Measurements from ENCODE around the gene G6PD. TPM values are rescaled to one million over a fixed set of nuclear protein-coding genes. Genes with fewer than 3 reads are reported as not detected.
"Not testable (repeated sequence)": the region's sequence is repeated elsewhere in the genome, so short reads cannot be mapped to it uniquely, and the experiment has no call there.

Gene G6PD
- total RNA-seq, 4 donors from 2014 or later, result 47.2 to 288 (median 158) TPM

DNA sequence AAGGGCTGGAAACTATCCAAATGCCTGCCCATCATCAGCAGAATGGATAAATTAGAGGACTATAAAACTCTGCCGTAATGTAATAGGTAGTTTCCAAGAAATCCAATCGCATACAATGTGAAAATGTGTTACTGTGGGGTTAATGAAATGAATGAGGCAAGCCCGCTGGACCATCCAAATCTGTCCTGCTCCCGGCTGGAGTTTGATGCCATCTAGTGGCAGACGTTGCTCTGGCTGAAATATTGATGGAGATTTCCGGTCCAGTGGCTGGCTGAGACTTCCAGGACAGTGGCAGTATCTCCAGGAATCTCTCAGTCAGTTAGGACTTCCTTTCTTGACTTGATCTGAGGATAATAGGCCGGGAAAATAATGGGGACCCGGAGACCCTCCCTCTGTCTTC, 36.3 kb upstream of the G6PD start:
- intact Hi-C loops (cut with DNase I); H3K9me3 ChIP-seq; H3K4me3 ChIP-seq (replicated peaks in 1 of 3); H3K36me3 ChIP-seq; H3K4me1 ChIP-seq; DNase-seq; H3K27me3 ChIP-seq; H3K27ac ChIP-seq: not testable (repeated sequence)
- WGBS, 2 donors, result no CpG with 5 or more reads among the region's 8 CpGs

DNA sequence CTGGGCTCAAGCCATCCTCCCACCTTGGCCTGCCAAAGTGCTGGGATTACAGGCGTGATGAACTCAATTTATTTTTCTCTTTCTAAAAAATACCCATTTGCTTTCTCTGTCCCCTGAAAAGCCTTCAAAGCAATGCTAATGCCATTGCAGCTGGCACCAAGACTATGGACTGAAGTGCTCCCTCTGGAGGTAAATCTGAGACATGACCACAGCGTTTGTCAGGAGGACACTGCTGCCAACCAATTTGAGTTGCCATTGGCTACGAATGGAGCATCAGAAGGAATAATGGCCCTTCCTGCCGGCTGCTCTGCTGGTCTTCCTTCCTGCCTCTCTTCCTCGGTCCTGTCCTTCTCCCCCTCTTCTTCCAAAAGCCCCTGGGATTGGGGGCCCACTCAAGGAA, 28.4 kb upstream of the G6PD start:
- intact Hi-C loops (cut with DNase I); H3K4me3 ChIP-seq (replicated peaks in 1 of 3); H3K36me3 ChIP-seq; H3K4me1 ChIP-seq; H3K9me3 ChIP-seq; DNase-seq; H3K27ac ChIP-seq; H3K27me3 ChIP-seq: not testable (repeated sequence)
- WGBS, 2 donors, result no CpG with 5 or more reads among the region's 5 CpGs

DNA sequence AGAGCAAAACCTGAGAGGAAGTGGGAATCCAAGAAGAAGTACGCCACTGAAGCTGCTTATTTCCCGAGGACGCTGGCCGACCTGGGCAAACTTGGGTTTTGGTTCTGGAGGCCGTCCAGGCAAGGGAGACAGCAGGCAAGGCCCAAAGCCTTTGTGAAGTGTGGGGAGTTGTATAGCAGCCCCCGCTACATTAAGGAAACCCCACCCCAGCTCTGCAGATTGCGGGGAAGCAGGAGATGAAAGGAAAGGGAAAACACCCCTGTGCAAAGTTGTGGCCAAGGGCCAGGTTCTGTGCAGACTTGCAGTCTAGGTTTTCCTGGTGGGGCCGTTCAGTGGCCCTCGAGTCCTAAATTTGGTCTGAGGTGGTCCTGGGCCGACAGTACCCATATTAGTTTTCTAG, 26.4 kb upstream of the G6PD start:
- H3K27ac ChIP-seq; H3K27me3 ChIP-seq; H3K36me3 ChIP-seq; intact Hi-C loops (cut with DNase I); H3K9me3 ChIP-seq; DNase-seq; H3K4me3 ChIP-seq (replicated peaks in 1 of 3); H3K4me1 ChIP-seq: not testable (repeated sequence)
- WGBS, 2 donors, result no CpG with 5 or more reads among the region's 10 CpGs

DNA sequence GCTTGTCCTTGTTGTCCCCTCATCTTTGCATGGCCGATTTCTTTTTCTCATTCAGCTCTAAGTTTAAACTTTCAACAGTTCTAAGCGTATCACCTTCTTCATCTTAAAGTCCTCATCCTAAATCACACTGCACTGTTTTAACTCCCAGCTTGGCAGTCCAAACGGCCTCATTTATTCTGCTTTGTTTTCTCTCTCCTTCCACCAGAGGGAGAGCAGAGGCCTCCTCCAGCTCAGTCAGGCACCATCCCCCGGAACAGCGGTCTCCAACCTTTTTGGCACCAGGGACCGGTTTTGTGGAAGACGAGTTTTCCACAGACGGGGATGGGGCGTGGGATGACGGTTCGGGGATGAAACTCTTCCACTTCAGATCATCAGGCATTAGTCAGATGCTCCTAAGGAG, 23.7 kb upstream of the G6PD start:
- H3K9me3 ChIP-seq; H3K36me3 ChIP-seq; H3K4me1 ChIP-seq; DNase-seq; H3K27ac ChIP-seq; H3K27me3 ChIP-seq; intact Hi-C loops (cut with DNase I); H3K4me3 ChIP-seq (replicated peaks in 1 of 3): not testable (repeated sequence)
- WGBS, 2 donors, result no CpG with 5 or more reads among the region's 11 CpGs

DNA sequence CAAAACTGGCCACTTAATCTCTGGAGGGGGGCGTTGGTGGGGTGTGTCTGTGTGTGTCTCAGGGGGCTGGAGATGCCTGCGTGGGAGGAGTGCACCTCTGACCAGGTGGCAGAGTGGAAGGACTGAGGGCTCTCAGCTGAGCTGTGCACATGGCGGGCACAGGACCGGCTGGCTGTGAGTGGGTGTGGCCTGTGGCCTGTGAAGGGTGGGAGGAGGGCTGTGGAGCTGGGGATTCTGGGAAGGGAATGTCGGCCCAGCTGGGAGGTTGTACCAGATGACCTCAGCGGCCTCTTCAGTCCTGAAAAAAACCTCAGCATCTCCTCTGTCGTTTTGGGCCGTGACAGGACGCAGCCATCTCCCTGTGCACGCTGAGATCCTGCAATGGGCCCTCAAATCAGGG, 15.6 kb upstream of the G6PD start:
- H3K4me1 ChIP-seq; DNase-seq; H3K36me3 ChIP-seq; H3K9me3 ChIP-seq; intact Hi-C loops (cut with DNase I); H3K27me3 ChIP-seq; H3K27ac ChIP-seq; H3K4me3 ChIP-seq (replicated peaks in 1 of 3): not testable (repeated sequence)
- no CpG with 5 or more reads among the region's 10 CpGs for WGBS, 2 donors

DNA sequence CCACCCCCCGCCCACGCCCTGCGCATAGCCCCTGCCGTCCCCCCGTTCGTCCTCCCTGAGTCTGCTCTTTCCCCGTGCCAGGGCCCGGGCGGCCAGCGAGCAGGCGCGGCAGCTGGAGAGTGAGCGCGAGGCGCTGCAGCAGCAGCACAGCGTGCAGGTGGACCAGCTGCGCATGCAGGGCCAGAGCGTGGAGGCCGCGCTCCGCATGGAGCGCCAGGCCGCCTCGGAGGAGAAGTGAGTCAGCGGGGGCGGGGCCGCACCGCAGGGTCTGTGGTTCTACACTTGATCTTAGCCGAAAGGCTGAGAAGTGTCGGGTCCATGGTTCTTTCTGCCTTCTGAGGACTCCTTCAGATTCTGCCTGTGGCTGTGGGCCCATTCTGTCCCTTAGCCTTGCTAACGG, 13.7 kb upstream of the G6PD start:
- DNase-seq; intact Hi-C loops (cut with DNase I); H3K36me3 ChIP-seq; H3K27ac ChIP-seq; H3K4me1 ChIP-seq; H3K9me3 ChIP-seq; H3K27me3 ChIP-seq; H3K4me3 ChIP-seq (replicated peaks in 1 of 3): not testable (repeated sequence)
- no CpG with 5 or more reads among the region's 31 CpGs for WGBS, 2 donors

DNA sequence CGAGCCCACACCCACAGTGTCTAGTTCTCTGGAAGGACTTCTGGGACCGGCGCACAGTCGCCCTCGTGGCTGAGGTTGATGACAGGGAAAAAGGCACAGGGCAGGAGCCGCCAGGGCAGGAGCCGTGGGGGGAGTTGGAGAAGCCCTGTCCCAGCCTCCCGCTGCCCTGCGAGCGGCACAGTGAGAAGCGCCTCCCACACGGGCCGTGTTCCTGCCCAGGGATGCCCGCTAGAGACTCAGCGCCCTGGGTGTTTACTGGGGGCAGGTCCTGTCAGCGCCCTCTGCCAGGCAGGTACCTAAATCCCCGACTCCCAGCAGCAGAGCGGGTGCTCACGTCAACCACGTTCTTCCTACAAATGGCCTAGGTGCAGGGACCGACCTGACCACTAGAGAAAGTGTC, 12.2 kb upstream of the G6PD start:
- H3K4me3 ChIP-seq (replicated peaks in 1 of 3); H3K27me3 ChIP-seq; H3K9me3 ChIP-seq; H3K27ac ChIP-seq; intact Hi-C loops (cut with DNase I); H3K4me1 ChIP-seq; H3K36me3 ChIP-seq; DNase-seq: not testable (repeated sequence)
- WGBS, 2 donors, result no CpG with 5 or more reads among the region's 21 CpGs

DNA sequence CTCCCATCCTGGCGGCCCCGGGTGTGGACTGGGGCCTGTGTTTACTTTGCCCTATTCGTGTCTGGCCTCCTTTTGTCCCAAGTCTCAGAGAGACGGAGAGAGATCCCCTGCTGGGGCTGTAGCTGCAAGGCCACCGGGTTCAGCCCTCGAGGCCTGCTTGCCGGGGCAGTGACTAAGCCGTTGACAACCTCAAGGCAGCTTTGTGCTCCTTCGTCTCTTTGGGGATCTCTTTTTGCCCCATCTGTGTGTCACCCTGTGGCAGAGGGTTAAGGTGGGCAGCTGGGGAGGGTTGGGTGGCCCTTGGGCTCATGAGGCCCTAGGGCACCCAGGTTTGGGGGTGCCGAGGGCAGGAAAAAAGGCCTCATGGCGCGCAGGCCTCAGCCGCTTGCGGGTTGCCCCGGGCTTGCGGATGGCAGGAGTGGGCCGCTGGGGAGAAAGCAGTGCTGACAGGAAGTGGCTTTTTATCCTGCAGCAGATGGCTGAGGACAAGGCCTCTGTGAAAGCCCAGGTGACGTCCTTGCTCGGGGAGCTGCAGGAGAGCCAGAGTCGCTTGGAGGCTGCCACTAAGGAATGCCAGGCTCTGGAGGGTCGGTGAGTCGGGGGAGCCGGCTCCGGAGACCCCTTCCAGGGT, 11.5 kb upstream of the G6PD start:
- H3K27ac ChIP-seq; DNase-seq; H3K27me3 ChIP-seq; H3K36me3 ChIP-seq; H3K4me3 ChIP-seq (replicated peaks in 1 of 3); H3K4me1 ChIP-seq; intact Hi-C loops (cut with DNase I); H3K9me3 ChIP-seq: not testable (repeated sequence)
- WGBS, 2 donors, result 97% methylated on average over 5 of the region's 24 CpGs; no CpG with 5 or more reads in 1 of the 2 donors

DNA sequence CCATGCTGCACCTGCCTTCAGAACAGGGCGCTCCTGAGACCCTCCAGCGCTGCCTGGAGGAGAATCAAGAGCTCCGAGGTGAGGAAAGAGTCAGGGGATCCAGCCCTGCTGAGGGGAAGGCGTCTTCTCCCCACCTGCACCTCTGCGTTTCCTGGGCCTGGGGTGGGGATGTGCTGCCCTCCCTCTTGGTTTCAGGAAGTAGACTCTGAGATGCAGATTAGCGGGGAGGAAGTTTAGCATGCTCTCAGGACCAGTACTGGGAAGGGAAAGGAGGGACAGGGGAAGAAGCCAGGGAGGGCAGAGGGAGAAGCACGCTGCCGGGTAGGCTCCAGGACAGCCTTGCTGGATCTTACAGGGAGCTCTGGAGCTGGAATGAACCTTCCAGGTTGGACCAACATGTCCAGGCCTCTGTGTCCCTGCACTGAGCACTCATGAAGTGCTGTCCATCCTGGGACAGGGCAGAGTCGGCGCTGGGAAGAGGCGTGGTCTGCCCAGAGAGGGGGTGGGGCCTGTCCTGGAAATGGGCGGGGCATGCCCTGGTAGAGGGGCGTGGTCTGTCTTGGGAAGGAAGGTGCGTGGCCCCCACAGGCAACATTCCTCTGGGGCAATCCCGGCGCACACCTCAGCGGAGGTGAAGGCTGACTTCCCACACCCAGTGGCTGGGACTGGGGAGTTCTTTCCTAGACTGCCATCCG, 5.6 kb upstream of the G6PD start:
- H3K4me1 ChIP-seq; intact Hi-C loops (cut with DNase I); H3K36me3 ChIP-seq; DNase-seq; H3K27me3 ChIP-seq; H3K4me3 ChIP-seq (replicated peaks in 1 of 3); H3K9me3 ChIP-seq; H3K27ac ChIP-seq: not testable (repeated sequence)
- 80 to 92% methylated on average over 1 to 7 of the region's 18 CpGs for WGBS, 2 donors

DNA sequence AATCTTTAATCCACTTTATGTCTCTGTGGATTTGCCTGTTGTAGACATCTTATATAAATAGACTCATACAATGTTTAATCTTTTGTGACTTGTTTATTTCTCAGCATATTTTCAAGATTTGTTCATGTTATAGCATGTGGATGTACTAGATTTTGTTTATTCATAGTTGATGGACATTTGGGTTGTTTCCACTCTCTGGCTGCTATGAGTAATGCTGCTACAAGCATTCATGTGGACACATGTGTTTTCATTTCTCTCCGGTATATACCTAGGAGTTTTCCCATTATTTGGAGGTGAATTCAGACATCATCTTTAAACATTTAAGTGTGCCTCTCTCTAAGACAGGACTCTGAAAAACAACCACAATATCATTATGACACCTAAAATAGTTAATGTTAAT, 3.1 kb upstream of the G6PD start:
- peaks cover 9 to 10% of the 10 kb centered on the region in 2 donors for H3K4me1 ChIP-seq
- intact Hi-C loops (cut with DNase I), result no loop called here
- TF ChIP-seq, protein P1, sequence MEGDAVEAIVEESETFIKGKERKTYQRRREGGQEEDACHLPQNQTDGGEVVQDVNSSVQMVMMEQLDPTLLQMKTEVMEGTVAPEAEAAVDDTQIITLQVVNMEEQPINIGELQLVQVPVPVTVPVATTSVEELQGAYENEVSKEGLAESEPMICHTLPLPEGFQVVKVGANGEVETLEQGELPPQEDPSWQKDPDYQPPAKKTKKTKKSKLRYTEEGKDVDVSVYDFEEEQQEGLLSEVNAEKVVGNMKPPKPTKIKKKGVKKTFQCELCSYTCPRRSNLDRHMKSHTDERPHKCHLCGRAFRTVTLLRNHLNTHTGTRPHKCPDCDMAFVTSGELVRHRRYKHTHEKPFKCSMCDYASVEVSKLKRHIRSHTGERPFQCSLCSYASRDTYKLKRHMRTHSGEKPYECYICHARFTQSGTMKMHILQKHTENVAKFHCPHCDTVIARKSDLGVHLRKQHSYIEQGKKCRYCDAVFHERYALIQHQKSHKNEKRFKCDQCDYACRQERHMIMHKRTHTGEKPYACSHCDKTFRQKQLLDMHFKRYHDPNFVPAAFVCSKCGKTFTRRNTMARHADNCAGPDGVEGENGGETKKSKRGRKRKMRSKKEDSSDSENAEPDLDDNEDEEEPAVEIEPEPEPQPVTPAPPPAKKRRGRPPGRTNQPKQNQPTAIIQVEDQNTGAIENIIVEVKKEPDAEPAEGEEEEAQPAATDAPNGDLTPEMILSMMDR (IDR thresholded peaks at IDR 0.05), result no peak
- no peak for TF ChIP-seq POLR2A (IDR thresholded peaks at IDR 0.05)
- no peaks in the 10 kb centered on the region for H3K36me3 ChIP-seq
- H3K27me3 ChIP-seq, result no peaks in the 10 kb centered on the region
- no peak for DNase-seq
- WGBS, 2 donors, result 79 to 88% methylated on average over 1 of the region's 1 CpG
- H3K4me3 ChIP-seq (replicated peaks in 1 of 3), result no peak overlapping the region
- H3K9me3 ChIP-seq, result no peaks in the 10 kb centered on the region
- no peak overlapping the region for H3K27ac ChIP-seq

Measured in thyroid gland (tissue), 4 donors.